Activated T-cell treated with anti-CD3 and anti-CD28 coated beads, Interleukin-2, amount 50 U/mL, for 48 hours (primary cell): ENCODE results near the gene RNF181.
"Not testable (repeated sequence)": the region's sequence is repeated elsewhere in the genome, so short reads cannot be mapped to it uniquely, and the experiment has no call there.

Source experiments
- DNase-seq, 2 experiments: peaks; one replicate each; pipeline ENCODE4 v3.0.0-alpha.2; 2020

The RNF181 gene

GRCh38 chr2:85577386-85578242 lies 17.9 kb upstream of the RNF181 start, which contains the start of gene VAMP8:
Gene VAMP8, plus strand, starts transcription at chr2:85577586. Its CDS starts 61 bp downstream, at chr2:85577647.
- peak; percentile 73 to 79 for DNase-seq

GRCh38 chr2:85578243-85579180 lies 17.0 kb upstream of the RNF181 start:
- DNase-seq, result peak; percentile 40 to 48

GRCh38 chr2:85579266-85579935 lies 16.1 kb upstream of the RNF181 start:
- no peak for DNase-seq

- DNase-seq, result no peak
Observed at GRCh38 chr2:85580206-85580605, 15.3 kb upstream of the RNF181 start.

- no peak for DNase-seq
Observed at GRCh38 chr2:85582492-85582891, 13.1 kb upstream of the RNF181 start.

- DNase-seq, result peak in 1 of 2 experiments; percentile 65
Observed at GRCh38 chr2:85583667-85584353, 11.7 kb upstream of the RNF181 start.

GRCh38 chr2:85584354-85584856 lies 11.1 kb upstream of the RNF181 start, which contains the start of gene VAMP5:
Gene VAMP5, plus strand, starts transcription at chr2:85584431. Its CDS starts 60 bp downstream, at chr2:85584491.
- DNase-seq, result peak; percentile 53 to 56

- peak; percentile 56 to 60 for DNase-seq
Observed at GRCh38 chr2:85584857-85585780, 10.4 kb upstream of the RNF181 start.

GRCh38 chr2:85585781-85586105 lies 9.8 kb upstream of the RNF181 start:
- DNase-seq, result no peak

GRCh38 chr2:85588236-85588635 lies 7.3 kb upstream of the RNF181 start:
- no peak for DNase-seq

GRCh38 chr2:85588645-85589044 lies 6.9 kb upstream of the RNF181 start:
- DNase-seq, result no peak

- no peak for DNase-seq
Observed at GRCh38 chr2:85589181-85589580, 6.4 kb upstream of the RNF181 start.

- no peak for DNase-seq
Observed at GRCh38 chr2:85589982-85590791, 5.4 kb upstream of the RNF181 start.

GRCh38 chr2:85590950-85591349 lies 4.6 kb upstream of the RNF181 start:
- DNase-seq, result no peak

GRCh38 chr2:85591563-85591962 lies 4.0 kb upstream of the RNF181 start:
- no peak for DNase-seq

GRCh38 chr2:85592299-85592698 lies 3.2 kb upstream of the RNF181 start:
- not testable (repeated sequence) for DNase-seq

GRCh38 chr2:85593023-85593422 lies 2.5 kb upstream of the RNF181 start:
- no peak for DNase-seq

- DNase-seq, result no peak
Observed at GRCh38 chr2:85594715-85595300, 737 bp upstream of the RNF181 start.

- no peak for DNase-seq
Observed at GRCh38 chr2:85596026-85596333, 435 bp downstream of the RNF181 start.
